Skeletal muscle satellite cell (primary cell): ENCODE data around the gene IFIT1B.
A peak's percentile ranks its signal among the peaks of the same experiment; 100 is the strongest.
"Not testable (repeated sequence)": the region's sequence is repeated elsewhere in the genome, so short reads cannot be mapped to it uniquely, and the experiment has no call there.

ENCODE experiments used
- H3K27me3 ChIP-seq: 2 replicates; pipeline ENCODE4 v1.7.0; 2013; ENCODE audit warnings: low read length; ENCODE audit not compliant: control insufficient read depth, insufficient read depth
- H3K36me3 ChIP-seq: 2 replicates; pipeline ENCODE4 v1.7.0; 2013; ENCODE audit warnings: mild to moderate bottlenecking, control low read depth, low read length; ENCODE audit not compliant: insufficient read depth
- H3K4me1 ChIP-seq: 2 replicates; pipeline ENCODE4 v1.7.0; 2013; ENCODE audit warnings: low read length; ENCODE audit not compliant: control insufficient read depth, insufficient read depth
- H3K4me2 ChIP-seq: 2 replicates; pipeline ENCODE4 v1.7.0; 2013; ENCODE audit warnings: mild to moderate bottlenecking, low read length
- H3K4me3 ChIP-seq: 2 replicates; pipeline ENCODE4 v1.7.0; 2013; ENCODE audit warnings: low read length
- H3K9ac ChIP-seq: 2 replicates; pipeline ENCODE4 v1.7.0; 2013; ENCODE audit warnings: mild to moderate bottlenecking, low read depth, low read length, moderate library complexity
- H3K9me3 ChIP-seq: replicated peaks from 2 replicates; pipeline ENCODE4 v1.7.0; 2013; ENCODE audit warnings: mild to moderate bottlenecking, control low read depth, low read length

The IFIT1B gene

GRCh38 chr10:89404104-89405047 is 26.5 kb downstream of the IFIT1B start:
- Histone ChIP-seq H3K9me3 (no peaks in the 10 kb centered on the region), H3K4me3 (no peak overlapping the region), H3K27me3 (no peaks in the 10 kb centered on the region), H3K4me2 (no peak overlapping the region), H3K36me3 (peaks cover 5% of the 10 kb centered on the region), H3K9ac (no peak overlapping the region), H3K4me1 (no peaks in the 10 kb centered on the region)

GRCh38 chr10:89406178-89406577 is 28.3 kb downstream of the IFIT1B start:
- H3K9ac ChIP-seq, H3K4me3 ChIP-seq, H3K4me2 ChIP-seq, H3K27me3 ChIP-seq, H3K9me3 ChIP-seq, H3K4me1 ChIP-seq, H3K36me3 ChIP-seq: not testable (repeated sequence)

DNA sequence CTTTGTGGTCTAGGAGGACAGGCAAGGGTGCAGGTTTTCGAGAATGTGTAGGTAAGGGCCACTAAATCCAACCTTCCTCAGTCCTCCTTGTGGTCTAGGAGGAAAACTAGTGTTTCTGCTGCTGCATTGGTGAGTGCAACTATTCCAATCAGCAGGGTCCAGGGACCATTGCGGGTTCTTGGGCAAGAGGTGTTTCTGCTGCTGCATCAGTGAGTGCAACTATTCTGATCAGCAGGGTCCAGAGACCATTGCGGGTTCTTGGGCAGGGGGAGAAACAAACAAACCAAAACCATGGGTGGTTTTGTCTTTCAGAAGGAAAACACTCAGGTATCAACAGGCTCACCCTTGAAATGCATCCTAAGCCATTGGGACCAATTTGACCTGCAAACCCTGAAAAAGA is 29.9 kb downstream of the IFIT1B start:
- H3K9ac ChIP-seq, H3K4me1 ChIP-seq, H3K27me3 ChIP-seq, H3K9me3 ChIP-seq, H3K4me3 ChIP-seq, H3K4me2 ChIP-seq, H3K36me3 ChIP-seq: not testable (repeated sequence)

DNA sequence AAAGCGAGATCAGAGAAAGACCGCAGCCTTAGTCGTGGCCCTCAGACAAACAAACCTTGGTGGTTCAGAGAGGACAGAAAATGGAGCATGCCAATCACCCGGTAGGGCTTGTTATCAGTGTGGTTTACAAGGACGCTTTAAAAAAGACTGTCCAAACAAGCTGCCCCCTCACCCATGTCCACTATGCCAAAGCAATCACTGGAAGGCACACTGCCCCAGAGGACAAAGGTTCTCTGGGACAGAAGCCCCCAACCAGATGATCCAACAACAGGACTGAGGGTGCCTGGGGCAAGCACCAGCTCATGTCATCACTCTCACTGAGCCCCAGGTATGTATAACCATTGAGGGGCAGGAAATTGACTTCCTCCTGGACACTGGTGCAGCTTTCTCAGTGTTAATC is 31.4 kb downstream of the IFIT1B start:
- not testable (repeated sequence) for H3K9ac ChIP-seq, H3K27me3 ChIP-seq, H3K4me2 ChIP-seq, H3K9me3 ChIP-seq, H3K36me3 ChIP-seq, H3K4me3 ChIP-seq, H3K4me1 ChIP-seq

- not testable (repeated sequence) for H3K9me3 ChIP-seq, H3K36me3 ChIP-seq, H3K4me3 ChIP-seq, H3K9ac ChIP-seq, H3K27me3 ChIP-seq, H3K4me2 ChIP-seq, H3K4me1 ChIP-seq
Observed at GRCh38 chr10:89410551-89410950, 32.7 kb downstream of the IFIT1B start.

GRCh38 chr10:89411135-89411534 is 33.3 kb downstream of the IFIT1B start:
- not testable (repeated sequence) for H3K9ac ChIP-seq, H3K27me3 ChIP-seq, H3K36me3 ChIP-seq, H3K4me2 ChIP-seq, H3K4me3 ChIP-seq, H3K4me1 ChIP-seq, H3K9me3 ChIP-seq

DNA sequence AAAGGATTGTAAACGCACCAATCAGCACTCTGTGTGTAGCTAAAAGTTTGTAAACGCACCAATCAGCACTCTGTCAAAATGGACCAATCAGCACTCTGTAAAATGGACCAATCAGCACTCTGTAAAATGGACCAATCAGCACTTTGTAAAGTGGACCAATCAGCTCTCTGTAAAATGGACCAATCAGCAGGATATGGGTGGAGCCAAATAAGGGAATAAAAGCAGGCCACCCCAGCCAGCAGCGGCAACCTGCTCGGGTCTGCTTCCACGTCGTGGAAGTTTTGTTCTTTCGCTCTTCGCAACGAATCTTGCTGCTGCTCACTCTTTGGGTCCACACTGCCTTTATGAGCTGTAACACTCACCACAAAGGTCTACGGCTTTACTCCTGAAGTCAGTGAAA is 34.4 kb downstream of the IFIT1B start:
- not testable (repeated sequence) for H3K4me3 ChIP-seq, H3K36me3 ChIP-seq, H3K9me3 ChIP-seq, H3K4me2 ChIP-seq, H3K9ac ChIP-seq, H3K4me1 ChIP-seq, H3K27me3 ChIP-seq

GRCh38 chr10:89413398-89413912 is 35.6 kb downstream of the IFIT1B start:
- H3K4me1 ChIP-seq = peaks cover 7% of the 10 kb centered on the region
- H3K4me2 ChIP-seq = peak overlapping the region; percentile 90
- H3K4me3 ChIP-seq = peak overlapping the region; percentile 78
- peaks cover 14% of the 10 kb centered on the region for H3K36me3 ChIP-seq
- no peaks in the 10 kb centered on the region for H3K27me3 ChIP-seq
- no peaks in the 10 kb centered on the region for H3K9me3 ChIP-seq
- H3K9ac ChIP-seq = peak overlapping the region; percentile 96

- peak within 1 kb of the TSS; percentile 90 for H3K4me2 ChIP-seq
- H3K36me3 ChIP-seq = peaks cover 15% of the 10 kb centered on the region
- no peaks in the 10 kb centered on the region for H3K9me3 ChIP-seq
- H3K9ac ChIP-seq = peak within 1 kb of the TSS; percentile 96
- H3K4me1 ChIP-seq = peaks cover 7% of the 10 kb centered on the region
- H3K27me3 ChIP-seq = no peaks in the 10 kb centered on the region
- H3K4me3 ChIP-seq = peak within 1 kb of the TSS; percentile 78
Observed at GRCh38 chr10:89414146-89414878, 36.5 kb downstream of the IFIT1B start, which contains the start of gene IFIT5. Gene IFIT5, plus strand, starts transcription at chr10:89414568. Its CDS starts 231 bp downstream, at chr10:89414799.

- H3K9ac ChIP-seq = peak overlapping the region; percentile 96
- H3K4me3 ChIP-seq = peak overlapping the region; percentile 78
- no peaks in the 10 kb centered on the region for H3K9me3 ChIP-seq
- H3K27me3 ChIP-seq = no peaks in the 10 kb centered on the region
- H3K4me2 ChIP-seq = peak overlapping the region; percentile 90
- H3K36me3 ChIP-seq = peaks cover 15% of the 10 kb centered on the region
- H3K4me1 ChIP-seq = peaks cover 7% of the 10 kb centered on the region
Observed at GRCh38 chr10:89414879-89415821, 37.3 kb downstream of the IFIT1B start.

- H3K9ac ChIP-seq = no peak overlapping the region
- peaks cover 24% of the 10 kb centered on the region for H3K36me3 ChIP-seq
- no peak overlapping the region for H3K4me3 ChIP-seq
- no peaks in the 10 kb centered on the region for H3K9me3 ChIP-seq
- H3K4me1 ChIP-seq = peaks cover 7% of the 10 kb centered on the region
- no peak overlapping the region for H3K4me2 ChIP-seq
- H3K27me3 ChIP-seq = no peaks in the 10 kb centered on the region
Observed at GRCh38 chr10:89416465-89416864, 38.6 kb downstream of the IFIT1B start.
